Stimulated activated CD4-positive, alpha-beta T cell treated with anti-CD3 and anti-CD28 coated beads, Interleukin-1b, Interleukin-23, amount 100 ng/mL, for 1 hour (primary cell): ENCODE measurements around the gene USP9X.
"Not testable (repeated sequence)": the region's sequence is repeated elsewhere in the genome, so short reads cannot be mapped to it uniquely, and the experiment has no call there.

Experiments used
- DNase-seq, 2 donors: peaks; one replicate each; pipeline ENCODE4 v3.0.0-alpha.2; 2020; ENCODE audit warnings: low read depth in 2 of 2

USP9X gene

GRCh38 chrX:41084893-41085511, at the start of gene USP9X:
TSS of gene USP9X (plus strand) at chrX:41085445. CDS start at chrX:41123629, 38,184 bp downstream.
- peak; percentile 70 to 72 for DNase-seq

GRCh38 chrX:41035582-41035981, 49.7 kb upstream of the USP9X start:
- DNase-seq: no peak

- no peak for DNase-seq
Observed at GRCh38 chrX:41036668-41037326, 48.4 kb upstream of the USP9X start.

- no peak for DNase-seq
Observed at GRCh38 chrX:41043196-41043595, 42.0 kb upstream of the USP9X start.

GRCh38 chrX:41043674-41044345, 41.4 kb upstream of the USP9X start:
- DNase-seq: no peak

- DNase-seq: no peak
Observed at GRCh38 chrX:41045960-41046567, 39.2 kb upstream of the USP9X start.

GRCh38 chrX:41047878-41048534, 37.2 kb upstream of the USP9X start:
- DNase-seq: no peak

- DNase-seq: no peak
Observed at GRCh38 chrX:41050359-41050758, 34.9 kb upstream of the USP9X start.

GRCh38 chrX:41051288-41051687, 34.0 kb upstream of the USP9X start:
- no peak for DNase-seq

GRCh38 chrX:41055740-41056139, 29.5 kb upstream of the USP9X start:
- no peak for DNase-seq

- DNase-seq: not testable (repeated sequence)
Observed at GRCh38 chrX:41063276-41063675, 22.0 kb upstream of the USP9X start.

GRCh38 chrX:41064018-41064417, 21.2 kb upstream of the USP9X start:
- DNase-seq: no peak

- no peak for DNase-seq
Observed at GRCh38 chrX:41066391-41066790, 18.9 kb upstream of the USP9X start.

GRCh38 chrX:41066969-41067368, 18.3 kb upstream of the USP9X start:
- DNase-seq: no peak

- DNase-seq: no peak
Observed at GRCh38 chrX:41067721-41068120, 17.5 kb upstream of the USP9X start.

GRCh38 chrX:41076742-41077141, 8.5 kb upstream of the USP9X start:
- DNase-seq: no peak

GRCh38 chrX:41081821-41082220, 3.4 kb upstream of the USP9X start:
- no peak for DNase-seq

GRCh38 chrX:41082783-41083182, 2.5 kb upstream of the USP9X start:
- no peak for DNase-seq

GRCh38 chrX:41084044-41084892, 977 bp upstream of the USP9X start:
- peak; percentile 85 to 90 for DNase-seq

GRCh38 chrX:41085512-41085877, 250 bp downstream of the USP9X start:
- DNase-seq: peak in 1 of 2 donors; percentile 13
